NCI-H2081 treated with DMSO at 0.1 percent for 48 hours (cell line): ENCODE results near the gene PTPN23.

ENCODE experiments used
- DNase-seq: peaks from one replicate; lab custom pipeline; 2025; lab: John Stamatoyannopoulos, UW

PTPN23 gene

DNA sequence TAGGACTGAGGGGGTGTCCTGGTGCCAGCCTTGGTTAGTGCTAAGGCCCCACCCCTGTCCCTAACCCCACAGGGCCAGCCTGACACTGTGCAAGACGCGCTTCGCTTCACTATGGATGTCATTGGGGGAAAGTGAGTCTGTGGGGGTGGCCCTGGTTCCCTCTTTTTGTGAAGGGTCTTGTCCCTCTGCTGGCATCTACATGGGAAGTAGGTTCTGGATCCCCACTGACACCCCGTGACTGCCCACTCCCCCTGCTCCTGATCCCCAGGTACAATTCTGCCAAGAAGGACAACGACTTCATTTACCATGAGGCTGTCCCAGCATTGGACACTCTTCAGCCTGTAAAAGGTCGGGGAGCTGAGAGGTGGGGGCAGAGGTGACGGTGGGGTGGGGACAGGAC lies 26.4 kb downstream of the PTPN23 start:
- DNase-seq = no peak

DNA sequence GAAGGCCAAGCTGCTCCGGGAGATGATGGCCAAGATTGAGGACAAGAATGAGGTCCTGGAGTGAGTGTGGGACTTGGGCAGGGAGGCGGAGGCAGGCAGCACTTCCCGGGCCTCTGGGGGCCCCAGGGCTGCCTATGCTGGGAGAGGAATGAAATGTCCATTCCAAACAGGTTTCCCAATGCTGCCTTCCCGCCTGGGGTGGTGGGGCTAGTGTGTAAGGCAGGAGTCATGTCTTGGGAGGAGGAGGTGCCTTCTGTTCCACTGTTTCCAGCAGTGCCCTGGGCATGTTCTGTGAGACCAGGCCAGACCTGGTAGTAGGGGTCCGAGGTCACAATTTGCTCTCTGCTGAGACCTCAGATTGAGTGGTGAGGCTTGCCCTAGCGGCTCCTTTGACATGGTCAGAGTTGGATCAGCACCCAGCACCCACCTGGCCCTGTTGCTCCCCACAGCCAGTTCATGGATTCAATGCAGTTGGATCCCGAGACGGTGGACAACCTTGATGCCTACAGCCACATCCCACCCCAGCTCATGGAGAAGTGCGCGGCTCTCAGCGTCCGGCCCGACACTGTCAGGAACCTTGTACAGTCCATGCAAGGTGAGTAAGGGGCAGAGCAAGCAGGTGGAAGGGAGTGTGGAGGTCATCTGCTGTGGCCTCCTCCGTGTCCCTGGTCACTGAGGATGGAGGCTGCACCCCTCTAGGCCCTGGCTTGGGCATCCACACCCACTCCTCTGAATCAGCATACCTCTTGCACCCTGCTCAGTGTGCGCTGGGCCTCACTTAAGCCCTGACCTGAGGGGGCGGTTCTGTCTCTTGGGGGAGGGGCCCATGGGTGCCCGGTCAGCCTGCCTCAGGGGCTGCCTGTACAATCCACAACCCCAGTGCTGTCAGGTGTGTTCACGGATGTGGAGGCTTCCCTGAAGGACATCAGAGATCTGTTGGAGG lies 27.3 kb downstream of the PTPN23 start:
- no peak for DNase-seq

DNA sequence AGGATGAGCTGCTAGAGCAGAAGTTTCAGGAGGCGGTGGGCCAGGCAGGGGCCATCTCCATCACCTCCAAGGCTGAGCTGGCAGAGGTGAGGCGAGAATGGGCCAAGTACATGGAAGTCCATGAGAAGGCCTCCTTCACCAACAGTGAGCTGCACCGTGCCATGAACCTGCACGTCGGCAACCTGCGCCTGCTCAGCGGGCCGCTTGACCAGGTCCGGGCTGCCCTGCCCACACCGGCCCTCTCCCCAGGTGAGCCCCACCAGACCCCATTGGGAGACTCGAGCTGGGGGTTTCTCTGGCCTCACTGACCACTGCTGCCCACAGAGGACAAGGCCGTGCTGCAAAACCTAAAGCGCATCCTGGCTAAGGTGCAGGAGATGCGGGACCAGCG lies 28.0 kb downstream of the PTPN23 start:
- DNase-seq = no peak

DNA sequence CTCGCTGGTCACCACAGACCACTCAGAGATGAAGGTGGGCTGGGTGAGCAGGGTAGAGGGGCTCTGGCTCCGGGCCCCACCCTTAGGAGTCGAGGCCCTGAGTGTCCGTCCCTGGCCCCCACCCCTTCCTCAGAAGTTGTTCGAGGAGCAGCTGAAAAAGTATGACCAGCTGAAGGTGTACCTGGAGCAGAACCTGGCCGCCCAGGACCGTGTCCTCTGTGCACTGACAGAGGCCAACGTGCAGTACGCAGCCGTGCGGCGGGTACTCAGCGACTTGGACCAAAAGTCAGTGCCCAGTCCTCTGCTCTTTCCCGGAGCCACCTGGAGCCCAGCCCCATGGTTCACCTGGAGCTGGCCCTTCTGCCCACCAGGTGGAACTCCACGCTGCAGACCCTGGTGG lies 28.5 kb downstream of the PTPN23 start:
- DNase-seq = no peak

DNA sequence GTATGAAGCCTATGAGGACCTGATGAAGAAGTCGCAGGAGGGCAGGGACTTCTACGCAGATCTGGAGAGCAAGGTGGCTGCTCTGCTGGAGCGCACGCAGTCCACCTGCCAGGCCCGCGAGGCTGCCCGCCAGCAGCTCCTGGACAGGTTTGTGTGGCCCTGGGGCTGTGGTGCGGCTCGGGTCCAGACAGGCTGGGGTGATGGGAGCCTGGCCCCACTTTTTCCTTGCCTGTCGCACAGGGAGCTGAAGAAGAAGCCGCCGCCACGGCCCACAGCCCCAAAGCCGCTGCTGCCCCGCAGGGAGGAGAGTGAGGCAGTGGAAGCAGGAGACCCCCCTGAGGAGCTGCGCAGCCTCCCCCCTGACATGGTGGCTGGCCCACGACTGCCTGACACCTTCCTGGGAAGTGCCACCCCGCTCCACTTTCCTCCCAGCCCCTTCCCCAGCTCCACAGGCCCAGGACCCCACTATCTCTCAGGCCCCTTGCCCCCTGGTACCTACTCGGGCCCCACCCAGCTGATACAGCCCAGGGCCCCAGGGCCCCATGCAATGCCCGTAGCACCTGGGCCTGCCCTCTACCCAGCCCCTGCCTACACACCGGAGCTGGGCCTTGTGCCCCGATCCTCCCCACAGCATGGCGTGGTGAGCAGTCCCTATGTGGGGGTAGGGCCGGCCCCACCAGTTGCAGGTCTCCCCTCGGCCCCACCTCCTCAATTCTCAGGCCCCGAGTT lies 29.0 kb downstream of the PTPN23 start:
- no peak for DNase-seq

DNA sequence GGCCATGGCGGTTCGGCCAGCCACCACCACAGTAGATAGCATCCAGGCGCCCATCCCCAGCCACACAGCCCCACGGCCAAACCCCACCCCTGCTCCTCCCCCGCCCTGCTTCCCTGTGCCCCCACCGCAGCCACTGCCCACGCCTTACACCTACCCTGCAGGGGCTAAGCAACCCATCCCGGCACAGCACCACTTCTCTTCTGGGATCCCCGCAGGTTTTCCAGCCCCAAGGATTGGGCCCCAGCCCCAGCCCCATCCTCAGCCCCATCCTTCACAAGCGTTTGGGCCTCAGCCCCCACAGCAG lies 29.5 kb downstream of the PTPN23 start:
- DNase-seq = no peak

DNA sequence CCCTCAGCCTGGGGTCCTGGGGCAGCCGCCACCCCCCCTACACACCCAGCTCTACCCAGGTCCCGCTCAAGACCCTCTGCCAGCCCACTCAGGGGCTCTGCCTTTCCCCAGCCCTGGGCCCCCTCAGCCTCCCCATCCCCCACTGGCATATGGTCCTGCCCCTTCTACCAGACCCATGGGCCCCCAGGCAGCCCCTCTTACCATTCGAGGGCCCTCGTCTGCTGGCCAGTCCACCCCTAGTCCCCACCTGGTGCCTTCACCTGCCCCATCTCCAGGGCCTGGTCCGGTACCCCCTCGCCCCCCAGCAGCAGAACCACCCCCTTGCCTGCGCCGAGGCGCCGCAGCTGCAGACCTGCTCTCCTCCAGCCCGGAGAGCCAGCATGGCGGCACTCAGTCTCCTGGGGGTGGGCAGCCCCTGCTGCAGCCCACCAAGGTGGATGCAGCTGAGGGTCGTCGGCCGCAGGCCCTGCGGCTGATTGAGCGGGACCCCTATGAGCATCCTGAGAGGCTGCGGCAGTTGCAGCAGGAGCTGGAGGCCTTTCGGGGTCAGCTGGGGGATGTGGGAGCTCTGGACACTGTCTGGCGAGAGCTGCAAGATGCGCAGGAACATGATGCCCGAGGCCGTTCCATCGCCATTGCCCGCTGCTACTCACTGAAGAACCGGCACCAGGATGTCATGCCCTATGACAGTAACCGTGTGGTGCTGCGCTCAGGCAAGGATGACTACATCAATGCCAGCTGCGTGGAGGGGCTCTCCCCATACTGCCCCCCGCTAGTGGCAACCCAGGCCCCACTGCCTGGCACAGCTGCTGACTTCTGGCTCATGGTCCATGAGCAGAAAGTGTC lies 30.2 kb downstream of the PTPN23 start:
- no peak for DNase-seq

DNA sequence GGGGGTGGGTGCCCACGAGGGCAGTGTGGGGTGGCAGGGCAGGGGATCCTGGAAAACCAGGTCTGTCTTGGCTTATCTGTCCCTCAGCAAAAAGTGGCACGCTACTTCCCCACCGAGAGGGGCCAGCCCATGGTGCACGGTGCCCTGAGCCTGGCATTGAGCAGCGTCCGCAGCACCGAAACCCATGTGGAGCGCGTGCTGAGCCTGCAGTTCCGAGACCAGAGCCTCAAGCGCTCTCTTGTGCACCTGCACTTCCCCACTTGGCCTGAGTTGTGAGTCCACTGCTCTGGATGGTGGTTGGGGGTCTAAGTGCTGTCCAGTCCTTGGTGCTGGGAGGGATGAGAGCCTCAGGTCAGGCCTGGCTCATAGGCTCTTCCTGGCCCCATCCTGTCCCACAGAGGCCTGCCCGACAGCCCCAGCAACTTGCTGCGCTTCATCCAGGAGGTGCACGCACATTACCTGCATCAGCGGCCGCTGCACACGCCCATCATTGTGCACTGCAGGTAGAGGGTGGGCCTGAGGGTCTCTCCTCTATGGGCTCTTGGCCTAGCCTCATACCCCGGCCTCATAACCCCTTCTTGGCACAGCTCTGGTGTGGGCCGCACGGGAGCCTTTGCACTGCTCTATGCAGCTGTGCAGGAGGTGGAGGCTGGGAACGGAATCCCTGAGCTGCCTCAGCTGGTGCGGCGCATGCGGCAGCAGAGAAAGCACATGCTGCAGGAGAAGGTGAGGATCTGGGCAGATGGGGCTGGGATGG lies 31.1 kb downstream of the PTPN23 start:
- DNase-seq = no peak

DNA sequence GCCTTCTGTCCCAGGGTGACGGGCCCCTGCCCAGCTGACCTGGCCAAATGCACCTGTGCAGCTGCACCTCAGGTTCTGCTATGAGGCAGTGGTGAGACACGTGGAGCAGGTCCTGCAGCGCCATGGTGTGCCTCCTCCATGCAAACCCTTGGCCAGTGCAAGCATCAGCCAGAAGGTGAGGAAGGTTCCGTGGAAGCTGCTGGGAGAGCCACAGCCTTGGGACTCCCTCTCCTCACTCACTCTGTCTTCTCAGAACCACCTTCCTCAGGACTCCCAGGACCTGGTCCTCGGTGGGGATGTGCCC lies 31.6 kb downstream of the PTPN23 start:
- no peak for DNase-seq

DNA sequence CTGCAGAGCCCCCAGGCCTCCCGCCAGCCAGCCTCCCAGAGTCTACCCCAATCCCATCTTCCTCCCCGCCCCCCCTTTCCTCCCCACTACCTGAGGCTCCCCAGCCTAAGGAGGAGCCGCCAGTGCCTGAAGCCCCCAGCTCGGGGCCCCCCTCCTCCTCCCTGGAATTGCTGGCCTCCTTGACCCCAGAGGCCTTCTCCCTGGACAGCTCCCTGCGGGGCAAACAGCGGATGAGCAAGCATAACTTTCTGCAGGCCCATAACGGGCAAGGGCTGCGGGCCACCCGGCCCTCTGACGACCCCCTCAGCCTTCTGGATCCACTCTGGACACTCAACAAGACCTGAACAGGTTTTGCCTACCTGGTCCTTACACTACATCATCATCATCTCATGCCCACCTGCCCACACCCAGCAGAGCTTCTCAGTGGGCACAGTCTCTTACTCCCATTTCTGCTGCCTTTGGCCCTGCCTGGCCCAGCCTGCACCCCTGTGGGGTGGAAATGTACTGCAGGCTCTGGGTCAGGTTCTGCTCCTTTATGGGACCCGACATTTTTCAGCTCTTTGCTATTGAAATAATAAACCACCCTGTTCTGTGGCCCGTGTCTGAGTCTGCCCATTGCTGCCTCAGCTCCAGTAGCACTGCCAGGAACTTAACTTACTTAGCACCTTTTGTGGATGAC lies 32.2 kb downstream of the PTPN23 start:
- no peak for DNase-seq

DNA sequence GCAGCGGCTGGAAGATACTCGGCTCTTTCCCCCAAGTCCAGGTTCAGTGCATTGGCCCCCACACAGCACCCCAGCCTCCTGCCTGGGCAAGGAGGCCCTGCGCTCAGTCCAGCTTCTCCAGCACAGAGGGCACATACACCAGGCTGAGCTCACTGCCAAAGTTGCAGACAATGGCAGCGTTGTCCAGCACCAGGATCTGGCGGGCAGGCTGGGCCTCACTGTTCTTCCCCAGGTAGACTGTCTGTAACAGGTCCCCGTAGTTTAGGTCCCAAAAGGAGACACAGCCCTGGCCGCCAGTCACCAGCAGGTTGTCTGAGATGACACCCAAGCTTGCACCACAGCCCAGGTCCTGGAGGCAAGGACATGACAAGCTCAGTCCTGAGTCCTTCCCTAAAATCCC lies 32.9 kb downstream of the PTPN23 start:
- no peak for DNase-seq

DNA sequence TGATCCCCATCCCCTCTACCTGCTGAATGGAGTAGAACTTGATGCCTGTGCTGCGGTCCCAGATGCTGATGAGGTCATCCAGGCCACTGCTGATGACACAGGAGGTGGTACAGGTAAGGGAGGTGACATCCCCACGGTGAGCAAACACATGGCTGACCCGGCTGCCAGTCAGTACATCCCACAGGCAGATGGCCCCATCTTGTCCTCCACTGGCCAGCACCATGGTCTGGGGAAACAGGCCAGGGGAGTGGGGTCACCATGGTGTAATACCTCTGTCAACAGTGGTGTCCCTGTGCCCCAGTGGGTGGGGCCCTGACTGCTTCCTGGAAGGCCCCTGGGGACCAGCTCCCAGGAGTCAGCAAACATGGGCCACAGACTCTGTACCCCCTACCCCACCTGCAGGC lies 33.3 kb downstream of the PTPN23 start:
- no peak for DNase-seq

DNA sequence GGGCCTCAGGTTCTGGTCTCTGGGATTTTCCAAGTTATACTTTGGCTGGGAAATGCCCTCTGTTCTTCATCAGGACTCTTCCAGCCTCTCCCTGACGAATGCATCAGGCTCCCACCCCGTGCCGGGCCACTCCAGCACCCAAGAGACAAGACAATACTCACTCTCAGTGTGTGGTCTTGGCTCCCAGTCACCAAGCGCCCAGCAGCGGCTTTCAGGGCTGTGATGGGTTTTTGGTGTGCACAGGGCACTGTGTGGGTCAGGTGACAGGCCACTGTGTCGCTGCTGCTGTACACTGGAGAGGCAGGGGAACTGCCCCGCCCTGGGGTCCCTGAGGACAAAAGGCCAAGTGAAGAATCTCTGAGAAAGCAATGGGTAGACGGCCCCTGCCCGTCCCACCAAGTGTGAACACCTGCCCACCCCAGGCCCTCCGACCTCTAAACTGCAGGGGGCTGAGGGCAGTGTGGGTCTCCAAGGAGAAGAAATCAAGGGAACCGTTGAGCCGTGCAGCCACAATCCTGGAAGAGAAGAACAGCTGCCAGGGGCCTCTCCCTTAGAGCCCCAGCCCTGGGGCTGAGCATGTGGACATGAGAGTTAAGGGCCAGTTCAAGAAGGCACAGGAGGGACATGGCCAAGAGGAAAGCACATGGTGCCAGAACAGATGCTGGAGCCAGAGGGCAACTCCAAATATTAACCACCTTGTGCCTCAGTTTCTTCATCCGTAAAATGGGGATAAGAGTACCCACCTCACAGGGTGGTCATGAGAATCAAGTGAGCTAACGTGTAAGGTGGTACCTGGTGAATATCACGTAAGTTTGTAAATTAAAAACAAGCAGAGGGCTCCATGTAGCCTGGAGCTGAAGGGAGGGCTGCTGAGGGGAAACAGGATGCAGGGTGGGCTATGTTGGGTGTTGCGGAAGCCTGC lies 34.1 kb downstream of the PTPN23 start:
- DNase-seq = no peak

DNA sequence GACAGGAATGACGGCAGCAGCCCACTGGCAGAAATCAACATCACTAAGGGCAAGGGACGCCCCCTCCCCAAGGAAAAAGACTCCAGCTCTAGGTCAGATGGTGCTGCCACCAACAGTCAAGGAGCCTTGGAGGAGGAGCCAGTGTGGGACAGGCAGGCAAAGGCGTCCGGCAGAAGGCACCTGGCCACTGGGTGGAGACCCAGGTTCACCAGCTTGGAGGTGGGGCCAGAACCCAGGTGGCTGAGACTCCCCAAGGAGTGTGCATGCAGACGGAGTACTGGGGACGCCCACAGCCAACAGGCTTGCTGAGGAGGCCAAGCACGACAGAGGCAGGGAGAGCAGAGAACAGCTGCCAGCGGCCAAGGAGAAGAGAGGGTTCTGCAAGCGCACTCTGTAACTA lies 35.2 kb downstream of the PTPN23 start:
- DNase-seq = no peak

DNA sequence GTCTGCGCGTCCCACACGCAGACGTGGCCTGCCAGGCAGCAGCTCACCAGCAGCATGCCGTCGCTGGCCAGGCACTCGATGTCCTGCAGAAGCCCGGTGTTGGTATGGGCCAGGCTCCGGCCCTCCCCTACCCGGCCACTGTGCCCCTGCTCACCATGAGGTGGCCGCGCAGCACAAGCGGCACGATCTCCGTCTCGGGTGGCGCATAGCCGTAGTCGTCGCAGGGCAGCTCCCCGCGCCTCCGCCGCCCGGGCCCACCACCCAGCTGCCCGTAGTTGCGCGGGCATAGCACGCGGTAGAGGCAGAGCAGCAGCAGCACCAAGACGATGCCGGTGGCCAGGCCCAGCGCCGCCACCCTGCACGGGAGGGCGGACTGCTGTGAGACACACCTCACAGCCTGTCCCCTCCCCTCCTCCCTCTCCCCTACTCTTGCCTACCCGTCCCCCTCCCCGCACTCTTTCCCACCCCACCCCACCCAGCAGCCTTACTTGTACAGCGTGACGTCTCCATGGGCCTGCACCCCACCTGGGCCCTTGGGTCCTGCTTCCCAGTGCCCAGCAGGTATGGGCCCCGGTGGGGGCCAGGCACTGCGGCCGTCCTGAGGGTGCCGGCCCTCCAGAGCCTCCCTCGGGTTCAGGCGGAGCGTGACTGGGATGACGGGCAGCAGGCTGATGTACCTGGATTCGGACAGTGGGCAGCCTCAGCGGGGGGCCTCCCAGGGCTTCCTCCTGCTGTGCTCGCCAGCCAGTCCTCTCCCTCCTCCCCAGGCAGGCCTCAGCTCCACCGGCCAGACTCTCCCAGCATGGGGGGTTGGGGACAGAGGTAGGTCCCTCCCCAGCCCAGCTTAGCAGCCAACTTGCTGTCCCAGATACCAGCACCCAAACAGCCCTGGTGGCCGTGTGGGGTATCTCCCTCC lies 37.6 kb downstream of the PTPN23 start:
- no peak for DNase-seq

DNA sequence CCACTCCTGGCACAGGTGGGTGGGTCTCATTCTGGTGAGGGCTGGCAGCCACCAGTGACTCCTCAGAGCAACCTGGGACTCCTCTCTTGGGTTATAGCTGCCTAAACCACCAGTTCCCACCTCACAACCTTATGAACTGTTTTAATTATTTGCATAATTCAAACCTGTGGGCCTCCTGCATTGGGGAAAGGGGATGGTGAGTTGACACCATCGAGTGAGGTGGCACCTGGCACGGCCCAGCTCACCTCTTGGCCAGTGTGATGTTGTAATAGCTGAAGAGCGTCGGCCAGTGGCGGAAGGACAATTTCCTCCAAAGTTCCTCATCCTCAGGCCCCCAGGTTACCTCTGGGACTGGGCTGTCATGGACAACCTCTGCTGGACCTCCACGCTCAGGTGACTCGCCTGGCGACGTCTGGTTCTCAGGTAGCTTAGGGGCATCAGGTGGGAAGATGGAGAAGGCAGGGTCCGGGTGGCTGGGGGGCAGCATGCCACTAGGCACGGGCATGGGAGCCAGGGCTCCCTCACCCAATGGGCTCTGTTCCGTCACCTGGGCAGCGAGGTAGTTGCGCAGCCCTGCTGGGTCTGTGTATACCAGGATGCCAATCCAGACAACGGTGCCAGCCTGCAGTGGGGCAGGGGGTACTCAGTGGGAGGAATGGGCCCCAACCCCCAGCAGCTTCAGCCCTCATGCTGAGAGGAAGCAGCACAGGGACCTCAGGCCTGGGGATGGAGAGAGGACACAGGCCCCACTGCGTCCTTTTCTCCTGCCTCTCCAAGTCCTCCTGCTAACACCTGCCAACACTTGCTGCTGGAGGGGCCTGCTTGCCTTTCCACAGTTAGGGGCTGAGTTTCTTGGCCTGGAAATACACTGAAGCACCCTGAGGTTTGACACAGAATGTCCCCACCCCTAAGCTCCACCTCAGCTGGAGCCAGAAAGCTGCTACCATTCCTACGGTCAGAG lies 38.5 kb downstream of the PTPN23 start:
- DNase-seq = no peak

DNA sequence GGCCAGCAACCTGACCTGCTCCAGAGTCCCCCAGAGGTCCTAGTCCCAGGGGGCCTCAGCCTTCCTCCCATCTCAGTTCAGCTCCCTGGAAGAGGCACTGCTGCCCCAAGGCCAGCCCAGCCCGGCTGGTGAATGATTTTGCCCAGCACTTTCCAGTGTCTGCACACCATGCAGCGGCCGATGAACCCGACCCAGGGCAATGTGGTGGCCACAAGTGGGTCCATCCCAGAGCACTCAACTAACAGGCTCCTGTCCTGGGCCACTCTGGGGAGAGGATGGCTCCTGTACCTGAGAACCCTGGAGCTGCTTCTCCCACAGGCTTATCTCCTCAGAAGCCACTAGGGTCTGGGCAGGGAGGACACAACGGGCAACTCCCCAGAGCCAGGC lies 39.2 kb downstream of the PTPN23 start:
- no peak for DNase-seq
